ENCODE data around the gene CASK.

- TF ChIP-seq, protein P1, sequence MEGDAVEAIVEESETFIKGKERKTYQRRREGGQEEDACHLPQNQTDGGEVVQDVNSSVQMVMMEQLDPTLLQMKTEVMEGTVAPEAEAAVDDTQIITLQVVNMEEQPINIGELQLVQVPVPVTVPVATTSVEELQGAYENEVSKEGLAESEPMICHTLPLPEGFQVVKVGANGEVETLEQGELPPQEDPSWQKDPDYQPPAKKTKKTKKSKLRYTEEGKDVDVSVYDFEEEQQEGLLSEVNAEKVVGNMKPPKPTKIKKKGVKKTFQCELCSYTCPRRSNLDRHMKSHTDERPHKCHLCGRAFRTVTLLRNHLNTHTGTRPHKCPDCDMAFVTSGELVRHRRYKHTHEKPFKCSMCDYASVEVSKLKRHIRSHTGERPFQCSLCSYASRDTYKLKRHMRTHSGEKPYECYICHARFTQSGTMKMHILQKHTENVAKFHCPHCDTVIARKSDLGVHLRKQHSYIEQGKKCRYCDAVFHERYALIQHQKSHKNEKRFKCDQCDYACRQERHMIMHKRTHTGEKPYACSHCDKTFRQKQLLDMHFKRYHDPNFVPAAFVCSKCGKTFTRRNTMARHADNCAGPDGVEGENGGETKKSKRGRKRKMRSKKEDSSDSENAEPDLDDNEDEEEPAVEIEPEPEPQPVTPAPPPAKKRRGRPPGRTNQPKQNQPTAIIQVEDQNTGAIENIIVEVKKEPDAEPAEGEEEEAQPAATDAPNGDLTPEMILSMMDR (conservative IDR thresholded peaks at IDR 0.05; ENCODE audit: low read depth, low read length) = no peak
- TF ChIP-seq EZH2 (IDR thresholded peaks at IDR 0.05; ENCODE audit: borderline replicate concordance, low read depth, low read length, poor library complexity, severe bottlenecking) = no peak
These were observed 235.2 kb downstream of the CASK start for GRCh38 chrX:41688156-41688555.

Data from A673 (cell line).